GM04503 (cell line): ENCODE measurements around the gene ALPK3.

Experiments used
- DNase-seq: peaks from one replicate; pipeline ENCODE4 v3.0.0-alpha.2; 2012; ENCODE audit warnings: low read depth

ALPK3 gene

GRCh38 chr15:84893607-84894006 is 76.5 kb downstream of the ALPK3 start:
- DNase-seq: no peak

GRCh38 chr15:84894736-84895425 is 77.7 kb downstream of the ALPK3 start:
- DNase-seq: no peak

GRCh38 chr15:84898761-84899160 is 81.6 kb downstream of the ALPK3 start:
- DNase-seq: no peak

GRCh38 chr15:84899750-84900149 is 82.6 kb downstream of the ALPK3 start:
- DNase-seq: no peak

- no peak for DNase-seq
These were observed 84.4 kb downstream of the ALPK3 start for GRCh38 chr15:84901540-84901939.

- no peak for DNase-seq
These were observed 86.6 kb downstream of the ALPK3 start for GRCh38 chr15:84903751-84904150.

- DNase-seq: no peak
These were observed 87.3 kb downstream of the ALPK3 start for GRCh38 chr15:84904419-84904818.

GRCh38 chr15:84905016-84905916 is 88.1 kb downstream of the ALPK3 start:
- DNase-seq: no peak

- no peak for DNase-seq
These were observed 90.6 kb downstream of the ALPK3 start for GRCh38 chr15:84907731-84908130.

- no peak for DNase-seq
These were observed 91.4 kb downstream of the ALPK3 start for GRCh38 chr15:84908564-84908963.

GRCh38 chr15:84909029-84909428 is 91.9 kb downstream of the ALPK3 start:
- DNase-seq: no peak

- no peak for DNase-seq
These were observed 92.6 kb downstream of the ALPK3 start for GRCh38 chr15:84909782-84910181.

- DNase-seq: no peak
These were observed 93.9 kb downstream of the ALPK3 start for GRCh38 chr15:84910928-84911623.

- DNase-seq: peak; percentile 99
These were observed 94.9 kb downstream of the ALPK3 start for GRCh38 chr15:84911879-84912660.

- DNase-seq: no peak
These were observed 96.2 kb downstream of the ALPK3 start for GRCh38 chr15:84913360-84913723.

- DNase-seq: no peak
These were observed 97.2 kb downstream of the ALPK3 start for GRCh38 chr15:84914351-84914750.

GRCh38 chr15:84914909-84915605 is 97.9 kb downstream of the ALPK3 start:
- peak; percentile 54 for DNase-seq

- DNase-seq: no peak
These were observed 98.4 kb downstream of the ALPK3 start for GRCh38 chr15:84915606-84915958.

GRCh38 chr15:84917452-84917851 is 100.3 kb downstream of the ALPK3 start:
- DNase-seq: no peak

- DNase-seq: no peak
These were observed 102.0 kb downstream of the ALPK3 start for GRCh38 chr15:84919106-84919667.

- peak; percentile 25 for DNase-seq
These were observed 104.0 kb downstream of the ALPK3 start for GRCh38 chr15:84921121-84921520.
